HG03159 (cell line): Measurements from ENCODE around the gene NOTCH2.
A peak's percentile ranks its signal among the peaks of the same experiment; 100 is the strongest.
"Not testable (repeated sequence)": the region's sequence is repeated elsewhere in the genome, so short reads cannot be mapped to it uniquely, and the experiment has no call there.

Experiments used
- ATAC-seq: cut with Tn5 transposase; IDR thresholded peaks from one replicate; pipeline ENCODE4 v1.9.1; 2021; ENCODE audit warnings: mild to moderate bottlenecking, moderate library complexity; ENCODE audit not compliant: unreplicated experiment

NOTCH2 gene

GRCh38 chr1:120069067-120069919 lies at the start of gene NOTCH2:
Gene NOTCH2 (minus strand): TSS chr1:120069662. CDS start chr1:120069406, 256 bp downstream.
- ATAC-seq, result not testable (repeated sequence)

DNA sequence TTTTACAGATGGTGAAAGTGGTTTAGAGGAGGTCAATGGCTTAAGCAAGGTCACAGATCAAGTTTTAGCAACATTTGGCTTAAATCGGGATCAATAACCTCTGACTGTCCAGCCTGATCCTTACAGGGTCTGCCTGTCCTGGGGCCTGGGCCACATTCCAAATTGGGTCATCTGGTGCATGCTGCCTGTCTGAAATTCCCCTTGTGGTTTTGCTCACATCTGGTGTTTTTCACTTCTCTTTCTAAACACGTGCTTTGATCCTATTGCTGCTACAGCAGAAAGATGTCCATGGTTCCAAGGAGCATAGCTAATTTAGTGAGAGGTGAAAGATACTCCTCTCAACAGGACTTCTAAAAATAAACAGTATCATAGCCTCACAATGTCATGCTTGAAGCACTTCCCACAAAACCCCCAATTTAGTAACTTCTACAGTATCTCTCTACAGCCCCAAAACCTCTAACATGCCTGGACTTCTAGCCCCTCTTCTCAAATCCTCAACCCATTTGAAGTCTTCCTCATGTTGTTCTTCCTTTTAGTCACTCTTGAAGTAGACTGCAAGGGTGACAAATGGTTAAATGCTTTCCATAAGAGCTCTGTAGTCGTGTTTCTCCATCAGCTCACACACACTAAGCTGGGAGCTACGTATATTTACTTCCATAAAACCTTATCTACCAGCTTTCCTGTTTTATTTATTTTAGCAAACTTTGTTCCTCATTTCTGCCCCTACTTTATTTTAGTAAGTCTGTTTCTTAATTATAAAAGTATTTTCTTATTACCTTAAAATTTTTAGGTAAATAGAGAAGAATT lies 48.1 kb upstream of the NOTCH2 start:
- peak; percentile 53 for ATAC-seq

GRCh38 chr1:120116094-120116493 lies 46.6 kb upstream of the NOTCH2 start:
- not testable (repeated sequence) for ATAC-seq

- not testable (repeated sequence) for ATAC-seq
Observed at GRCh38 chr1:120113134-120113533, 43.7 kb upstream of the NOTCH2 start.

- ATAC-seq, result not testable (repeated sequence)
Observed at GRCh38 chr1:120112212-120112611, 42.8 kb upstream of the NOTCH2 start.

- ATAC-seq, result not testable (repeated sequence)
Observed at GRCh38 chr1:120111771-120112170, 42.3 kb upstream of the NOTCH2 start.

DNA sequence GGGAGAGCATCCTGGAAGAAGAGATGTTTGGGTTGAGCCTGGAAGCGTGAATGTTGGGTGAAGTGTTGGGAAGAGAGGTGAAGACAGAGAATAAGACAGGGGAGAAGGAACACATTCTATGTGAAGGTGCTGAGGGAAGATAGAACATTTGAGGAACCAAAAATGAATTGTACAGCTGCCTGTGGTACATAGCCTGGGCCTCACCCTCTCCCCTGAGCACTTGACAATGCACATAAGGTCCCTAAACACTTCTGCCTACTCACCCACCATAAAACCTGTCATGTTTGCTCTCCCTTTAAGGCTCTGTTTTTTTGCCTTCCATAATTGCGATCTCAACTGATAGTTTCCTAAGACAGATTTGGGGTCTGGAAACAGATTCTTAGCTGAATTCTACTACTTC lies 41.5 kb upstream of the NOTCH2 start:
- ATAC-seq, result not testable (repeated sequence)

DNA sequence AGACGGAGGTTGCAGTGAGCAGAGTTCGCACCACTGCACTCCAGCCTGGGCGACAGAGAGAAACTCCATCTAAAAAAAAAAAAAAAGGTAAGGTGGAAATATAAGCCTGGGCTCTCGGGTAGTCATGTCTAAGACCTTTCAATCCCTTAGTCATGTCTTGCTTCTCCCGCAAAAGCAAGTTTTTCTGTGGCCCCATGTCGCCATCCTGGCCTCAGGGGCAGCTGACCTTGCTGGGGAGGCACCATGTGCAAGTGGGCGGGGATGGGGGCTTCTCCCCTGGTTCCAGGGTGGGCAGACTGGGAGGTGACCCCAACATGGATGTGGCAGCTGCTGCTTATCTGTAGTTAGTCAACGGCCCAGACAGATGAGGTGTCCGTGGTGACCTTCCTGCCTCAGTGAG lies 40.2 kb upstream of the NOTCH2 start:
- not testable (repeated sequence) for ATAC-seq

DNA sequence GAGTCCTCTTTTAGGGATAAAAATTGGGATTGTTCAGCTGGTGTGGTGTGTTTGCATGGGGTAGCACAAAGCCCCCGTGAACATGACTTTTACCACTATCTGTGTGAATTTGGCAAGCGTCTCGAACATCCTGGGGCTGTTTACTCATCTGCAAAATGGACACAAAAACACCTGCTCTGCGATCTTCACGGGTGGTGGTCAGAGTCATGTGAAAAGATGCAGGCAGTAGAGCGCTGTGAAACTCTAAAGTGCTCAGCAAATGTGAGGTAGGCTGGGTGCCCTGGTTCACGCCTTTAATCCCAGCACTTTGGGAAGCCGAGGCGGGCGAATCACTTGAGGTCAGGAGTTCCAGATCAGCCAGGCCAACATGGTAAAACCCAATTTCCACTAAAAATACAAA lies 39.7 kb upstream of the NOTCH2 start:
- not testable (repeated sequence) for ATAC-seq

- not testable (repeated sequence) for ATAC-seq
Observed at GRCh38 chr1:120105288-120105687, 35.8 kb upstream of the NOTCH2 start.

GRCh38 chr1:120103768-120104167 lies 34.3 kb upstream of the NOTCH2 start:
- not testable (repeated sequence) for ATAC-seq

DNA sequence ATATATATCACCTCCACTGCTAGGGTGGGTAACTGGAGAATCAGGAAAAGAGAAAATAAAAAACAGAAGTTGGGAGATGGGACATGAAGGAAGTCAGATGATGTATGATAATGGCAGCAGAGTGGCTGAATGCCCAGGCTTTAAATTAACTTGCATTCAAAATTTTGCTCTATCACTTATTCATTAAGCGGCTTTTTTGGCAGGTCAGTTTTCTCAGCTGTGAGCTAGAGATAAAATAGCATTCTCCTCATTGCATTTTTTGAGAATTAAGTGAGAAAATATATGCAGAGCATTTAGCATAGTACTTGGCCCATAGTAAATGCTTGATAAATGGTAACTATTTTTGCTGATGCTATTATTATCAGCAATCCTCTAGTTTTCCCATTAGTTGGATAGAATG lies 32.1 kb upstream of the NOTCH2 start:
- ATAC-seq, result not testable (repeated sequence)

DNA sequence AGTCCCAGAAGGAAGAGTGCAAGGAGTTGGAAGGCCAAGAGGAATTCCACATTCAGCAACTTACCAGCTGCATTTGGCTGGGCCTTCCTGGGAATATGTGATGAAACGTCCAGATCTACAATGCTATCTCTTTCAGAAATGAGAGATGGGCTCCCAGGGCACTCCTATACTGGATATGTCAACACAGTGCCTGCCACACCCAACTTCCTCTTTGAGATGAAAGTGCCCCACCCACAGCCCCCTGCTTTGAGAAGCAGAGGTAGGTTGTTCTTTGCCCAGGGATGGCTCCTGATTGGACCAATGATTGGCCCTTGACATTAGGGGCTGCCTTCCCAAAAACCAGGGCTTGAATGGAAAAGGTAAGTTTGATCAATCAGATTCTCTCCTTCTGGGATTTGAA lies 31.1 kb upstream of the NOTCH2 start:
- ATAC-seq, result not testable (repeated sequence)

GRCh38 chr1:120098986-120099759 lies 29.7 kb upstream of the NOTCH2 start:
- not testable (repeated sequence) for ATAC-seq

DNA sequence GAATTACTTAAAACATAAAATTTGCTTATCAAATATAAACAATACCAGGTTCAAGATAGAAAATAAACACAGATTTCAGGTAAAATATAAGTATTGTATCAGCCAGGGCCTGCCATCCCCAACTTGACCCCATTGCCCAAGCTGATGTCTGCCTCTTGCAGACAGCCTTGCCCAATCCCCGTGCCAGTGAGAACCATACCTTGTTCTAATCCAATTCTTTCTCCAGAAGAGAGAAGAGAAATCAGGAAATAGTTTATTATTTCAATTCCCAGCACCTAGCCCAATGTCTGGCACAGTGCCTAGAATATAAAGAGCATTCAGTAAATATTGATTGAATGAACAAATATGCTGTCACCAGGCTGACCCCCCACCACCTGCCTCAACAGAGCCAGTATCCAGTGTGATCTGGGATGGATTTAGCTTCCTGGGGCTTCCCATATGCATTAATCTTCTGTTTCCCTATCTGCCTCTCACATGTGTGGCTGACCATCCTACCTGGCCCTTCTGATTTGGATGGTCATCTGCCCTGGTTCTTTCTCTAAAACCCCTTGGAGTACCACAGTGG lies 27.6 kb upstream of the NOTCH2 start:
- ATAC-seq, result not testable (repeated sequence)

DNA sequence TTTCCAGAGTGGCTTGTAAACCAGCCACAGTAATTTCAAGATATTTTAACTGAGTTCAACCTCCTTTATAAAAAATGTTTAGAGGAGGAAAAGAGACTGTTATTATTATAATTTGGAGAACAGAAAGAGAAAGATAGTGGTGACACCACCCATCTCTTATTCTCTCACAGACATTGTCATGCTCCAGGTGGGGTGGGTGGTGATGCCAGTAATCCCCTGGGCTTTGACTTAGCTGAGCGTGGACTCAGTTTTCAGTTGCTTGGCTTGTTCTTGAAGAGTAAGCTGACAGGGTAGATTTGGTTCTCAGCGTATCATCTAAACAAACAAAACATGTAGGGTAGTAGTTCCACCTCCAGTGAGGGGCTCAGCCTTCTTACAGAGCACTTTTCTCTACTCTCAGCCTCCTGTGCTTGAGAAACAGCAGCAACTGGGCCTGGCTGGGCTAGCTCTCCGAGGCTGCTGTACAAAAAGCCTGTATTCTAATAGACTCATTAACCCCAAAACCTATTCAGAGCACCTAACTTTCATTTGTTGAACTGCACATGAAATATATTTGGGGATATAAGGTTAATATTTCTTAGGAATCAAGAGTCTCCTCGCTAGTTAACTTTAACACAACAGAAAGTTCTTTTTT lies 24.2 kb upstream of the NOTCH2 start:
- peak; percentile 61 for ATAC-seq

GRCh38 chr1:120092232-120093218 lies 23.1 kb upstream of the NOTCH2 start:
- not testable (repeated sequence) for ATAC-seq

- ATAC-seq, result not testable (repeated sequence)
Observed at GRCh38 chr1:120090830-120091229, 21.4 kb upstream of the NOTCH2 start.

GRCh38 chr1:120087959-120088358 lies 18.5 kb upstream of the NOTCH2 start:
- ATAC-seq, result not testable (repeated sequence)
